NCI-H2081 (cell line): ENCODE measurements around the gene PIGS.
"Not testable (repeated sequence)": the region's sequence is repeated elsewhere in the genome, so short reads cannot be mapped to it uniquely, and the experiment has no call there.

Experiments used
- DNase-seq, 2 experiments: peaks; one replicate each; lab custom pipeline; 2025; lab: John Stamatoyannopoulos, UW

The PIGS gene

DNA sequence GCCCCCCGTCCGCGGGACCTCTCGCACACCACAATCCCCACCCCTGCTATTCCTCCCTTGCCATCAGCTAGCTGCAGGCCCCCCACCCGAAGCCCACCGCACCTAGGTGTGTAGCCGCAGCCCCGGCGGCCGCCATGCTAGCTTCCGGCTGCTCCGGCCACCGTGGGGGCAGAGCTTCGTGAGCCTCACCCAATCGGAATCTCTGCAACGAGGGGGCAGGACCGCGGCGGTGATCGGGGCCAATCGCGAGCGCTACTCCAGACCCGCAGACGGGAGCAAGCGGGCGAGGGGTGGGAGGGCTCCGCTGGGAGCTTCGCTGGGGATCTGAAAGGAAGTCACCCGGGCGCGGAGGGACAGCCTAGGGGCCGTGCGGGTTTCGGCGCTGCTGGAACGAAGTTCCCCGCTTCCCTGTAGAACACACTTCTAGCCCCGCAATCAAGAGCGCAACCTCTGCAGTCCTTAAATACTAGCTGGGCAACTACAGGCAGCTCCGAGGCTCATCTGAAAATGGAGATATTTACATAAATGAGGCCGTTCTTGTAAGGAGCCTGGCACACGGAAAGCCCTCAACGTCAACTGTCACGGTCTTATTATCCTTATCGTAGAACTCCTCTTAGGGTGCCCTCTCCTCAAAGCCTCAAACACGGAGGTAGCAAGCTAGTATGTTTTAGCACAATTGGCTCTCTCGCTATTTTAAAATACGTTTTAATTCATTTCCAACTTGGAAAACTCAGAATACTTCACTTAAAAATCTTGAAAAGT, at the start of gene PIGS:
Gene PIGS, minus strand, starts transcription at position 164 of the 762 bp plus-strand sequence. Its CDS starts 28 bp downstream, at position 136.
- peak; percentile 87 to 93 for DNase-seq

DNA sequence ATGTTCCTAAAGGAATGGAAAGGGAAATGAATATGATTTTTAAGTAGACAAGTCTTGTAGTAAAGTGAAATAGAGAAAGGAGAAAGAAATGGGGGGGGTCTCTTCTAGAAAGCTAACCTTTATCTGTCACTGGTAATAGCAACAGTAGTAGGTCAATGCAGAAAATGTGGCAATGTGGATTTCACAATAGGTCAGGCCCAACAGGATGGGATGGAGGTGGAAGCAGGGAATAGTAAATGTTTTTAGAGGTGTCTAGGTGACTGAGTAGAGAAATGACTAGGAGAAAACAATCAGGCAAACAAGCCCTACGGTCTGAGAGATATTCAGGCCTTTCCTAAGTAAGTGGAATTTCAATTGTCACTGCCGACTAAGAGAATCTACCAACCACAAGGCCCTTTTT, 48.7 kb upstream of the PIGS start:
- no peak for DNase-seq

DNA sequence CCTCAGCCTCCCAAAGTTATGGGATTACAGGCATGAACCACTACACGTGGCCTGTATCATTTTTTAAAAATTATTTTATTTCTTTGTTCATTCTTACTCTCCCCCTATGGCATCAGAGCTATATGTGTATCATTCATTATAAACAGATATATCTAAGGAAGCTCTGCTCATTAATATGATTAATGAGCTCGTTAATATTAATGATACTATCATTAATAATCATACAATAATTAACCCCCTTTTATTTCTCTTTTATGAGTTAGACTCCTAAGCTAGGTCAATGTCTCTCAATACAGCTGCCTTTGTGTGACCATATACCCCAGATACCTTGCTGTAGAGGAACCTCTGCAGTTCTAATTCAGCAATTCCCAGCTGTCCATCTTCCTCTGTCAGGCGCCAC, 47.1 kb upstream of the PIGS start:
- no peak for DNase-seq

DNA sequence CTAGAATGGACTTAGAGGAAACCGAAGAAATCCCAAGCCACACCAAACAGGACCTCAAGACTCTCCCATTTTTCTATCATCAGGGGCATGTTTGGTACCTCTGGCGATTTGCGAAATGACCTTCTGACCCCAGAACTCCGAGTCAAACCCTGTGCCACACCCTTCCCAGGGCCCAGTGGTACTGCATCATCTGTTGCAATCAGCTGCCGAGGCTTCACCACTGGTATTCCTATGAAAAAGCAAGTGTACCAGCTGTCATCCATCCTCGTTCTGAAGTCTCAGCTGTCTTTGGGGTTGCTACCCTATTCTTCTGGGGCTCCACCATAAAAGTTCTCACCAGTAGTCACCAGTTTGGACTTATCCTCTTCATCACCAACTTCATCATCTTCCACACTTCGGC, 45.0 kb upstream of the PIGS start:
- no peak for DNase-seq

DNA sequence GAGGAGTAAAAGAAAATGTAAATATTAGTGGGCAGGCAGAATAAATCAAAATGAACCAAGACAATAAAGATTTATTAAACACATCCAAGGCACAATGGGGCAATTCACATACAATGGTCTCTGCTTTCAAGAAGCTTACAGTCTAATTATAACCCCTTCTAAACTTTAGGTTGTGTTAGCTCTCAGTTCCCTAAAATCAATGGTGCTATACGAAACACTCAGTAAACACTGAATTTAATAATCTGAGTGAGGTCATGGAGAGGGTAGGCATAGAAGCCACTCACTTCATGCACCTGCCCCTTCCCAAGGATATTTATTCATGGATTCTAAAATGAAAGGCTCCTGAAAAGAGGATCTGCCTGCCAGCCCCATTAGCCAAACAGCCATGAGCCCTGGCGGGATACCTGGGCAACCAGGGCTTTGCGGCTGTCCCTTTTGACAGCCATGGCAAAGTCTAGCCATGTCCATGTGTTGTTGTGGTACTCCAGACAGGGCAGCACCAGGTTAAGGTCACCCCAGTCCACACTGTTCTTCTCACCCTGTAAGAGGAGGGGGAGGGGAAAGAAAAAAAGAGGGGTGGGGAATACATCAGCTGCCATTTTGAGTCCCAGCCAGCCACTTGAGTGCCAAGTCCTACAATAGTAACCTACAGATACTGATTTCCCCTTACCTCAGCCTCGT, 44.1 kb upstream of the PIGS start:
- no peak for DNase-seq

DNA sequence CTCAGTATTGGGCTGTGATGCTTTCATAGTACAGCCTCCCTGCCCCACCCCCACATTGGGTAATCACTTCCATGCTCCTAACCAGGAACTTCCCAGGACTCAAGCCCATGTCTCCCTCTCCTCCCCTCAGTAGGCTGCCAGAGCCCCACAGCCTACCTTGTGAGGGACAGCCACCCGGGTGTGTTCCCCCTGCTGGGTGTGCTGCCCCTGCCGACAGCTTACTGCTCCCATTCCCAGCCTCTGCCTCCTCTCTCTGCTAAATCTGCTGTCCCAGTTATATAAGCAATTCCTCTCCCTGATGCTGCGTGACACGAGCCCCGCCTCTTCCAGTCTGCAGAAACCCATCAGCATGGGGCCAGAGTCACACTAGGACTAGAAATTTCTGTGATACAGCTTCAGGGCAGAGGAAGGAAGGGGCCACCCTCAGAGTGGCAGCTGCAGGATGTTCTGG, 42.6 kb upstream of the PIGS start, which contains the start of gene RSKR:
Gene RSKR, minus strand, starts transcription at position 255 of the 451 bp plus-strand sequence. Its CDS starts 24 bp downstream, at position 231.
- DNase-seq, result no peak

DNA sequence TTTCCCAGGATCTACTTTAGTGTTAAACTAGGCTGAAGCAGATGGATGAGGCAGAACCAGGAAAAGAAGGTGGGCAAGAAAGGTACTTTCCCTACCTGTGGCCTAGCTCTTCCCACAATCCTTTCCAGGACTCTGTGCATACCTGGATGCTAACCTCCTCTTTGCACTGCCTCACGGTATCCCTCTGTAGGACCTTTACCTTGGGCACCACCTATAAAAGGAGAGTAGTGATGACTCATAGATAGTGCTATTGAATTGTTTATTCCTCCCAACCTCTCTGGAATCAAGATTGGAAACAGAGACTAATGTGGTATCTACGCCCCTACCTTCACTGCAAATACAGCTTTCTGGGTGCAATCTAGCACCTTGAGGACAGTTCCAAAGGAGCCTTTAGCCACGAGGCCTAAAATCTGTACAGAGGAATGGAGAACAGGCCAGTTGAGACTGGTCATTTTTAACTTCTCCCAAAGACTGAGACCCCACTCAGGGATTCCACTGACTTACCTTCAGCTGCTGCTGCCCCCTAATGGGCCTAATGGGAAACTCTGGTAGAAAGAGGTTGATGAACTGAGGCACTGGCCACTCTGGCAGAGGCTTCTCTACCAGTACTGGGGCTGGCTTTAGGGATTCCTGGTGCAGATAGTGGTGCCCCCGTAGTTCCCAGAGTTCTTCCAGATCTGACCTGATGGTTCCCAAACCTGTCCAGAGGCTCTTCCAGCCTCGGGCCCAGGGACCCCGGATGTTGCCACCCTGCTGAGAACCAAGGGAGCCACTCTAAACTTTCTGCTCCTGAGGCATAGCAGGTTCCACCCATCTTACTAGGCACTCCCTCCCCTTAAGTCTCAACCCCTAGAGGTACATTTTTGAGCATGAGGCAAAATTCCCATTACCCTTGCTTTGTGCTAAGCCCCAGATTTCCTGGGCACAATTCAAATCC, 41.9 kb upstream of the PIGS start:
- DNase-seq, result no peak

DNA sequence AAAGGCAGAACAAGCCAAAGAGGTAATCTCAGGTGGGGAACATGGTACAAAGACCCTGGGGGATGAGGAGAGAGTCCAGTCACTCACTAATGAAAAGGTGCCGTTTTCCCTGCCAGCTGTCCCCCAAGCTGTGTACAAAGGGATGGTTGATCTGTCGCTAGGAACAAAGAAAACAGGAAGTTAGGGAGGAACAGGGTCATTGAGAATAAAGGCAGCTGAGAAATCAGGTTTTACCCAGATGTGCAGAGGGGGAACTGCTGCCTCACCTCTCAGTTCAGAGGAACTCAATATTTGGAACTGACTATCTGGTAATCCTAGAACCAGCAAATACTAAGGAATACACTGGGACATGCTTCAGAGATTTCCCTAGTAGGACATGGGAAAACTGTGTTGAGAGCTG, 41.2 kb upstream of the PIGS start:
- no peak for DNase-seq

DNA sequence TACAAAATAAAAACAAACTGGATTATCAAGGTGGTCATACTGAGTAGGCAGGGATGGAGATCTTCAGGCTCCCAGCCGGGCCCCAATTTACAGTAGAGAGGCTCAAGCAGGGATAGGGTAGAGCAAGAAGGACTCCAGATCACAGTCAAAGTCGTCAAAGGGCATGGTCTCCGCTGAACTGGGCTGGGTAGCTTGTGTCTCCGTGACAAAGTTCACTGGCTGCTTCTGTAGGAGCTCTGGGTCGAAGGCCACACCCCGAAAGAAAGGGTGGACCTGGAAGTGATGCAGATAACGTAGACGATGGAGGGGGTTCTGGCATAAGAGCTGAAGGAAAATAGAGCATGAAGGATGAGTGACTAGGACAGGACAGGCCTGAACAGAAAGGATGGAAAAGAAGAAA, 39.1 kb upstream of the PIGS start:
- no peak for DNase-seq

DNA sequence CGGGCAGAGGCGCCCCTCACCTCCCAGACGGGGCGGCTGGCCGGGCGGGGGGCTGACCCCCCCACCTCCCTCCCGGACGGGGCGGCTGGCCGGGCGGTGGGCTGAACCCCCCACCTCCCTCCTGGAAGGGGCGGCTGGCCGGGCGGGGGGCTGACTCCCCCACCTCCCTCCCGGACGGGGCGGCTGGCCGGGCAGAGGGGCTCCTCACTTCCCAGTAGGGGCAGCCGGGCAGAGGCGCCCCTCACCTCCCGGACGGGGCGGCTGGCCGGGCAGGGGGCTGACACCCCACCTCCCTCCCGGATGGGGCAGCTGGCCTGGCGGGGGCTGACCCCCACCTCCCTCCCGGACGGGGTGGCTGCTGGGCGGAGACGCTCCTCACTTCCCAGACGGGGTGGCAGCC, 32.7 kb upstream of the PIGS start:
- DNase-seq, result not testable (repeated sequence)

DNA sequence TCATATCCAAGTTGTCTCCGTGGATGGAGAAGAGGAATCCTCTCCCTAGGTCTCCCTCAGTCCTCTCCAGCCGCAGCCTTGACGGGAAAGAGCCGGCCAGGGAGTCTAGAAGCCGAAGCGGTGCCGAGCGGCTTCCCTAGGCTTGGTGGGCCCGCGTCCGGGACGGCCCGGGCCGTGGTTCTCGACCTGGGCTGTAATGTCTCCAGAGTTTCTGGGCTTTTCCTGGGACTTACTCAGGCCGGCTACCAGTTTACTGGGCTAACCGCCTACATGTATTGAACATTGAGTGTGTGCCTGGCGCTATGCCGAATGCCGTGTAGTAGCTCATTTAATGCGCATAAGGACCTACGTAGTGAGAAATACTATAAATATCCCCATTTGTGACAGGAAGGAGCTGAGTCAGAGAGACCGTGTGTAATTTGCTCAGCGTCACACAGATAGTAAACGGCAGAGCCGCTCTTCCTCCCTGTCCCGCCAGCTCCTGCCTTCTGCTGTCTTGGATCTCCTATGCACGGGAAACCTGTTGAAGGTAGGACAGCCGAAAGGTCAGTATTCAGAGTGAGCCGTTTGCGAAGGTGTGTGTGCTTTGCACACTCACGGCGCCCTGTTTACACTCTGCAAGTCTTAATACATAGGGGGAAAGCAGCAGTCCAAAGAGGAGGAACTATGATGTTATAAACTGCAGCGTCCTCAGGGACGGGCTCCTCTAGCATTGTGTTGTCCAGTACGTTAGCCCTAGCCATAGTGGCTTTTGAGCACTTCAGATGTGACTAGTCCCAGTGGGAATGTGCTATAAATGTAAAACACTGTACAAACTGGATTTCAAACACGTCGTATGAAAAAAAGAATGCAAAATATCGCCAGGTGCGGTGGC, 28.2 kb upstream of the PIGS start:
- DNase-seq, result peak; percentile 64 to 71

DNA sequence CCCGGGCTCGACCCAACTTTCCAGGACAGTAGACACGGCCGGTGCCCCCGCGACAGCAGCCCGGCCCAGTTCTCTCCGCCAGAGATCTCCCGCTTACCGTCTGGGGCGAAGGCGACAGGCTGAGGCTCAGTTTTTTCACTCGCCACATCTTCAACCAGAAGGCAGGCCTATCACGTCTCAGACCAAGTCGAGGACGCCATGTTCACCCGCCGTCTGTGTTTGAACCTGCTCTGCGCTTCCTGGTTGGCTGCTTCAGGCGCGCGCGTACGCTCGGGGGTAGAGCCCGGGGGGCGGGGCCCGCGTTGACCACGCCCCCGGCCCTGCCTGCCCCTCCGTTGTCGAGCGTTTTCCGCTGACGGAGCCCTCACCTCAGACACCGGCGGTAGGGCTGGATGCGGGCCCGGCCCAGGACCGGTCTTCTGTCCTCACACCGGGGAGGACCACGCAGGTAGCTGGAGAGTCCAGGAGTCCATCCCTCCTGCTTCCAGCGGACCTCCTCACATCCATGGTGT, 27.5 kb upstream of the PIGS start, which contains the start of gene SPAG5:
Gene SPAG5, minus strand, starts transcription at position 227 of the 512 bp plus-strand sequence. Its CDS starts 79 bp downstream, at position 148.
- DNase-seq, result peak; percentile 87 to 92

DNA sequence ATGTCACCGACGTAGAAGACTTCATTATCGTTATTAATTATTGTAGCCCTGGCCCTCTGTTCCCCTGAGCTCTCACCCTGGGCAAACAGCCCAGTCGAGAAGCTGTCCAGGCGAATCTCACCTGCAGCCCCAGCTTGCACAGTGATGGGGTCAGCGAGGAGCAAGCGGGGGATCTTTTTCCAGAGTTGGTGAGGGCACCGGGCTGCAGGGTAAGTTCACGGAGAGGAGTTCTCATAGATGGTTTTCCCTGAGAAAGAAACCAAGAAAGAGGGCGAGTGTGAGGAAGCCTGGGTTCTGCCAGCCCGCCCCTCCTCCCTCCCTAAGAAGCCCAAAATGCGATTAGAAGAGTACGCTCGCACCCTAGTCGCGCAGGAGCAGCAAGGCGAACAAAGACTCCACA, 27.1 kb upstream of the PIGS start:
- DNase-seq, result no peak

DNA sequence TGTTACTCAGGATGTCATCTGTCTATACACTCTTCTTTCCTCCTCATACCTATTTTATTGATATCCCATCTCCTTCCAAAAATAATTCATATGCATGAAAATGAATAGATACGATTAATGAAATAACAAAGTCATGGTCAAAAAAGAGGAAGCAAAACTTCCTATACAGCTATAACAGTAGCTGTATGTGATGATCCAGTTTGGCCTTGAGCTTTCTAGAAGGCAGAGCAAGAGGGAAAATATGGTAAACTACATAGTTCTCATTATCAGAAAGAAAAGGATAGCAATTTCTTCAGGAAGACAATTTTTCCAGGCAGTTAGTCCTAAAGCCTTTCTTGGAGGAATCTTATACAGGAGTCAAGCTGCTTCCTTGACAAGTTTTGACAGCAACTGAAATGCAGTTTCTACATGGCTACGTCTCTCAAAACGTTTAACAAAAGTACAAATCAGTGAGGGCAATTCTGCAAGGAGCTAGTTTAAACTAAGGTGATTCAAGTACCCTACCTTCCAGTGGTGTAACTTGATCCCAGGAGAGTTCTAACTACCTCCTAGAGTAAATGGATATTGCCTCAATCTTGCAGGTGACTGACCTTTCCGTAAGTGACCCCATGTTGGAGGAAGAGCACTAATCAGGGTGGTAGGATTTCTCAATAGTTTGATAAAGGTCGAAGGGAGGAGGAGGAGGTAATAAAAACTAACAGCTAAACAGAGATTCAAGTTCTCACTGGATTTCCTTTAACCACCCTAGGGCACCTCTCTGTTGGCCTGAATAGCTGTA, 26.5 kb upstream of the PIGS start:
- no peak for DNase-seq

DNA sequence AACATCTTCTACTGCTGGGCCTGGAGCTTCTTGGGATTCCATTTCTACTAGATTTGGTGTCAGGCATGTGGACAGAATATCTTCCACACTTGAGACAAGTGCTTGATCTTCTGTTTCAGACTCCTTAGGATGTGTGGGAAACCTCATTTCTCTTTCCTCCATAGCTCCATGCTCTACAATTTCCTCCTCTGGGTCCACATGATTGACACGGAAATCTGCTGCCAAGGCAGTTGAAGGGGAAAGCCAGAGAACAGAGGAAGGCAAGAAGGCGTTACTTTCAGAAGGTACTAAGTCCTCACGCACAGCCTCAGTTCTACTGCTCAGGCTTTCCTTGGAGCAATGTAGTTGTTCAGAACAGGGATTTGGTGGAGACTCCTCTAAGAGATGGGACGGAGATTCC, 20.9 kb upstream of the PIGS start:
- no peak for DNase-seq

DNA sequence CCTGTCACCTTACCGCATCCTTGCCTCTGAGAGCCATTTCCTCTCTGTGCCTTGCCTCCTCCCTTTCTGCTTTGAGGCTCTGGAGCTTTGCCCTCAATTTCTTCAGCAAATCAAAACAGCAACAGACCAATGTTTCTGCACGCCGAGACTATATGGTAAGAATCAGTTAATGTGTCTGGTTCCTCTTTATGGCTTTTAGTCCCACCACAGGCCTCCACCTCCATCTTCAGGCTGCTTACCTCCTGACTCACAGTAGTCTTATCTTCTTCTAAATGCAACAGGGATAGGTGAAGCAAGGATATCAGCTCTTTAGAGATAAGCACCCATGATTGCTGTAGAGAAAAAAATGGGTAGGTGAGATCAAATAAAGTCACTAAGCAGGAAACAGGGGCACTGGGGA, 14.5 kb upstream of the PIGS start:
- DNase-seq, result no peak

DNA sequence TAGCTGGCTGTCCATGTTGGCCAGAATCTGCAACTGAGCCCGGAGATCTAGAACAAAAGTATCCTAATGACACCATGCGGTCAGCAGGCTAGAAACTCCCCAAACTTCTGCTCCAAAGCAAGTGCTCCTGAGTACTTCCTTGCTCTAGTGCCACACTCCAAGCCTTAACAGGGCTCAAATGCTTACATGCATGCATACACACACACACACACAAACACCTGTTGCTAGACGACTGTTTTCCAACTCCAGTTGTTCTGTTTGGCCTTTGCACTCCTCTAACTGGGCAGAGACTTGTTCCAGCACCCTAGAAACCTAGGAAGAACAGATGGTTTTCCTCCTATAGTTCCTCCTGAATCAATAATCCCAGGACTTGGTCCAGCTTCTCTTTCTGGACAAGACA, 13.1 kb upstream of the PIGS start:
- no peak for DNase-seq

DNA sequence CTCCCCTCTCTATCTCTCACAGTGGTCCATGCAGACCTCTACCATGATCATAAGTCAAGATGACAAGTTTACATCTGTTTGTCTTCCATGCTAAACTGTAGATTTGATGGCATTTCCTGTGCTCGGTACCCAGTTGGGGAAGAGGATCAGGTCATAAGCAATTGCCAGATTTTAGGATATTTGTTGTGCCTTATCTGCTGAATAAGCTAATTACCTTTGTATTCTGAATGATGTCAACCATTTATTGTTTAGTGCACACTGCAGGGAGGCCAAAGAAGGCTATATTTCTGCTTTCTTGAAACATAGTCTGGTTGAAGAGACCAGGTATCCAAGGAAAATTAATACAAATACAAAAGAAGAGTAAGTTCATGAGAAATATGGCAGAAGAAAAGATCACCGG, 11.2 kb upstream of the PIGS start:
- no peak for DNase-seq

DNA sequence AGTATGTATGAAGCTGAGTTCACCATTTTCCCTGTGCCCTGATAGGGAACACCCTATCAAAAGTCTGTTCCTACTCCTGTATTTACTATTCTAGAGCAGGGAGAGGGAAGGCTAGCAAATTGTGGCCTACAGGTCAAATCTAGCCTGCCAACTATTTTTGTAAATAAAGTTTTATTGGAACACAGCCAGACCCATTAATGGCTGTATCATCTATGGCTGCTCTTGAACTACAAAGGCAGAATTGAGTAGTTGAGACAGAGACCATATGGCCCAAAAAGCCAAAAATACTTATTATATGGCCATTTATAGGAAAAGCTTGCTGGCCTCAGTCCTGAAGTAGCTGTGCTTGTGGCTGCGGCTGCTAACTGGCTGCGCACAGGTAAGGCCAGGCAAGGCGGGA, 9.6 kb upstream of the PIGS start:
- no peak for DNase-seq

DNA sequence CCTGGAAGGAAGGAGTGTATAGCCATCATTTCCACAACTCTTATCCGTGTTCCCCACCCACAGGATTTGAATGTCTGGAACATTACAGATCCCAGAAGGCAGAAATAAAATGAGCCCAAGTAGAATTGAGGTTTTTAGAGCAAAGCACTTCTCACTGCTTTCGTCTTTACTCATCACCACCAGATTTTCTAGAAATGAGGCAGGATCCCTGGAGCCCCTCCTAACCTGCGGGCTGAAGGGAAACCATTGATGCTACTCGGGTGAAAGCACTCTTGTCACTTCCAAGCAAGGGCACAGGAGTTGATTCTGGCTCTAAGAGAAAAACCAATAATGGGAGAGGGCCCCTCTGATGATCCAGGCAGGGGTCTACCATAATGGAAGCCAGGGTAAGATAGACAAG, 8.2 kb upstream of the PIGS start:
- no peak for DNase-seq
